Stimulated activated CD8-positive, alpha-beta memory T cell treated with anti-CD3 and anti-CD28 coated beads, Interleukin-4, amount 100 ng/mL, for 1 hour (primary cell): ENCODE results near the gene SMIM10.
"Not testable (repeated sequence)": the region's sequence is repeated elsewhere in the genome, so short reads cannot be mapped to it uniquely, and the experiment has no call there.

ENCODE experiments used
- DNase-seq, 2 donors: peaks; one replicate each; pipeline ENCODE4 v3.0.0-alpha.2; 2020; ENCODE audit warnings: low read depth in 2 of 2, low spot score in 1 of 2

Gene SMIM10

GRCh38 chrX:134990801-134991481 is at the start of gene SMIM10:
SMIM10 (plus strand) TSS chrX:134990991; CDS start chrX:134991096, 105 bp downstream.
- no peak for DNase-seq

- not testable (repeated sequence) for DNase-seq
Observed at GRCh38 chrX:134946364-134946763, 44.4 kb upstream of the SMIM10 start.

- DNase-seq: no peak
Observed at GRCh38 chrX:134948333-134949241, 42.2 kb upstream of the SMIM10 start.

DNA sequence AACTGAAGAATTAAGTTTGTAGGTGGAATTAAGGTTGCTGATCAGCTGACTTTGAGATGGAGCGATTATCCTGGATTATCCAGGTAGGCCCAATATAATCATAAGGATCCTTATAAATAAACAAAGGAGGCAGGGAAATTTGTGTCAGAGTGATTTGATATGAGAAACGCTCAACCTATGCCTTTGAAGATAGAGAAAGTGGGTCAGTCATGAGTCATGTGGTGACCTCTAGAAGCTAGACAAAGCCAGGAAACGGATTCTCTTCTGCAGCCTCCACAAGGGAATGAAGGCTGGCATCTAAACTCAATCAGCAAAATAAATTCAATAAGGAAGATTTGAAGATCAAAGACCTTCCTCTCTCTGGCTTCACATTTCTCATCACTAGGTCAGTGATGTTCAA is 41.5 kb upstream of the SMIM10 start:
- DNase-seq: no peak

DNA sequence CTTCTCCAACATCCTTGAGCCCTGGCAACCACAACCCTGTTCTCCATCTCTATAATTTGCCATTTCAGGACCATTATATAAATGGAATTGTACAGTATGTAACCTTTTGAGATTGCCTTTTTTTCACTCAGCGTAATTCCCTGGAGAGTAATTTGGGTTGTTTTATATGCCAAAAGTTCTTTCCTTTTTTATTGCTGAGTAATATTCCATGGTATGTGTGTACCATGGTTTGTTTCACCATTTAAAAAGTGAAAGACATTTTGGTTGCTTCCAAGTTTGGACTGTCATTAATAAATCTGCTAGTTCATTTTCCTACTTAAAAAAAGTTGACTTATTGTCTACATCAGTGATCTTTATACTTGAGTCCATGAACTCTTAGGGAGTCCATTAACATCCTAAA is 33.0 kb upstream of the SMIM10 start:
- DNase-seq: no peak

DNA sequence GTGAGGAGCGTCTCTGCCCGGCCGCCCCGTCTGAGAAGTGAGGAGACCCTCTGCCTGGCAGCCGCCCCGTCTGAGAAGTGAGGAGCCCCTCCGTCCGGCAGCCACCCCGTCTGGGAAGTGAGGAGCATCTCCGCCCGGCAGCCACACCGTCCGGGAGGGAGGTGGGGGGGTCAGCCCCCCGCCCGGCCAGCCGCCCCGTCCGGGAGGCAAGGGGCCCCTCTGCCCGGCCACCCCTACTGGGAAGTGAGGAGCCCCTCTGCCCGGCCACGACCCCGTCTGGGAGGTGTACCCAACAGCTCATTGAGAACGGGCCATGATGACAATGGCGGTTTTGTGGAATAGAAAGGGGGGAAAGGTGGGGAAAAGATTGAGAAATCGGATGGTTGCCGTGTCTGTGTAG is 30.4 kb upstream of the SMIM10 start:
- not testable (repeated sequence) for DNase-seq

DNA sequence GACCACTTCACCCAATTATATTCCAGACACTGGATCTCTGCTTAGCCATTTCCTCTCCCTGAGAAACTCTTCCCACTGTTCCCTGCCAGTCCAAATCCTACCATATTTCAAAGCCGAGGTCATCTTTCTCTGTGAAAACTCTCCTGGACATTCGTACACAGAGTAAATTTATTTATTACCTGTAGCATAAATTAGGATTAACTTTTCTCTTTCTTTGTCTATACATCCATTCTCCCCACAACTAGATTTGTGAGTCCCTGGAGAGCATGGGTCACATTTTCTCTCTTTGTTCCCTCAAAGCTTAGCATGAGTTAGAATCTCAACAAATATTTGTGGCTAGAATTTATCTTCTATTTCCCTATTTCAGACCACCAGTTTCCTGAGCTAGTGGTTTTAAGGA is 27.8 kb upstream of the SMIM10 start:
- no peak for DNase-seq

GRCh38 chrX:134969726-134970125 is 21.1 kb upstream of the SMIM10 start:
- DNase-seq: no peak

DNA sequence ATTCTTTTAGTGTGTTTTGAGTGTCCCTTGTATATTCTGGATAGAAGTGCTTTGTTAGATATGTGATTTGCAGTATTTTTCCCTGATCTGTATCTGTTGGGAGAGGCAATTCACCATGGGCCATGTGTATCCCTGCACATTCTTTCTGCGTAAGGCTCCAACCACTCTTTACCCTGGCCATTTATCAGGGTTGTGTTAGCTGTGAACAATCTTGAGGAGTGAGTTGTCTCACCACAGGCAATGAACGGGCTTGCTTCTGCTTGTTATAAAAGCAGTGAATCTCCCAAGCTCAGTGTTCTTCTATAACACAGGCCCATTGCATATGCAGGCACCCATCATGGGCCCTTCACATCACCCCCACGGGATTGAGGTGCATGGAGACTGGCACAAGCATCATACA is 18.9 kb upstream of the SMIM10 start:
- DNase-seq: no peak

GRCh38 chrX:134975516-134975915 is 15.3 kb upstream of the SMIM10 start:
- no peak for DNase-seq

GRCh38 chrX:134981910-134982309 is 8.9 kb upstream of the SMIM10 start:
- DNase-seq: no peak

DNA sequence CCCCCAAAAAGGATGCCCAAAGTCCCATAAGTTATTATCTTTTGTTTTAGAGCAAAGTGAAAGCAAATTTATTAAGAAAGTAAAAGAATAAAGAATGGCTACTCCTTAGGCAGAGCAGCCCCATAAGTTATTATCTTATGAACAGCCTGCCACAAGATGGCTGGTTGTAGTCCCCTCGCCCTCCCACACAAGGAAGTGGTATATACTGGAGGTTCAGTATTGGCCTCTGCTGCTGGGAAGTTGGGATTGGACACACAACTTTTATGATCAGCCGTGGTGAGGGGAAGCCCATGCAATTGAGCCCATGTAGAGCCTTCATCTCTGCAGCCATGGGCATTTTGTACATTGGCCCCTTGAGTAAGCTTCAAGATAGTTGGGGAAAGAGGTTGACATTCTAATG is 8.0 kb upstream of the SMIM10 start:
- DNase-seq: no peak

GRCh38 chrX:134985479-134985878 is 5.3 kb upstream of the SMIM10 start:
- no peak for DNase-seq

- DNase-seq: no peak
Observed at GRCh38 chrX:134990475-134990800, 353 bp upstream of the SMIM10 start.

DNA sequence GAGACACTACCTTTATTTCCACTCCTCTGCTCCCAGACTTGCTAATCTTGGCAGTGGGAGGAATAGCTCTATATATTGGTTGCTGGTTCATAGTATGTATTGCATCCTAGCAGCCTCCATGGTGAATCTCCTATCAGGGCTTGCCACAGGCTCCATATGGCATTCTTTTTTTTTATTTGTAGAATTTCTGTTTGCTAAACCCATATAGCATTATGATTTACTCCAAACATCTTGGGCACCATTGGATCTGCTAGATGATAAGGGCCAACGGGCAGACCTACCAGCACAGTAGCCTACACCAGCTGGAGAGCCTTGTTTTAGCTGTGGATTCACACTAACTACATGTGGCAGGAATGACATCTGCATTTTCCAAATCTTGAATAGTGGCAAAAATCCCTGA is 6.9 kb downstream of the SMIM10 start:
- no peak for DNase-seq

GRCh38 chrX:134998246-134998645 is 7.5 kb downstream of the SMIM10 start:
- DNase-seq: no peak

- no peak for DNase-seq
Observed at GRCh38 chrX:134999469-134999868, 8.7 kb downstream of the SMIM10 start.

DNA sequence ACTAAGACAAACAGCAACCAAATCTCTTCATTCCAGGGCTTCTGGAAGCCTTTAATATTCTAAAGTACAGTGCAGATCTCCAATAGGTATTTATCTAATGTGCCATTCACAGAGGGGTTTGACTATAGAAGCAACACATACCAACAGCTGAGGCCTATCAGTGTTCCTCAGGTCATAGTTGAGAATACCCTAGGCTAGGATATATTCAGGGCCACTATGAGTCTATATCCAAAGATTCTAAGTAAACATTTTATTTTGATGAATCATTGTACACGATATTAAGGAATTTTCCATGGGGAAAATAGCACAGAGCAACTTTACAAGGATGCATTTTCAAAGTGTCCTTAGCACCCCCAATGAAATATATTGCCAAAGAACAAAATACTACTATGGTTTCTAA is 9.7 kb downstream of the SMIM10 start:
- no peak for DNase-seq

GRCh38 chrX:135003876-135004623 is 13.3 kb downstream of the SMIM10 start:
- peak; percentile 70 to 71 for DNase-seq

DNA sequence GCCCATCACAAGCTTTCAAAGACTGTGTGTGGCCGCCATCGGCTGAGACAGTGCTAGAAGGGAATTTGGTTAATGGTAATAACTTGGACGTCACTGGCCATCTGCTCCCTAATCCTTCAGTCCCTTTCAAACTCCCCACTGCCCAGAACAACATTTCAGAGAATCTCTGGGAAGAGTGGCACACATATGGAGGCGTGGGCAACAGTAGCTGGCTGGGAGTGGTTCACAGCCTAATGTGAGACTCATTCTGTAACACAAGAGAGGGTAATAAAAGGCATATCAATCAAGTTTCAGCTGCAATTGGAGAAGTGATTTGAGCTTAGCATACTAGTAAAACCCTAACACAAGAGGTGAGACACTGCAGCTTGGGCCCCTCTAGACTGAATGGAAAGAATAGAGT is 15.4 kb downstream of the SMIM10 start:
- no peak for DNase-seq

GRCh38 chrX:135009057-135009610 is 18.3 kb downstream of the SMIM10 start:
- DNase-seq: no peak

- no peak for DNase-seq
Observed at GRCh38 chrX:135009838-135010237, 19.0 kb downstream of the SMIM10 start.
